Mucosa of descending colon (tissue), 3 donors: ENCODE data around the gene EIF2B5. TPM values are rescaled to one million over a fixed set of nuclear protein-coding genes. Genes with fewer than 3 reads are reported as not detected.
"Not testable (repeated sequence)": the region's sequence is repeated elsewhere in the genome, so short reads cannot be mapped to it uniquely, and the experiment has no call there.

ENCODE experiments used
- ATAC-seq: fragments of 200-7000 bp; cut with Tn5 transposase; one replicate; pipeline ENCODE4 v1.9.1; 2020; ENCODE audit warnings: mild to moderate bottlenecking, moderate library complexity
- DNase-seq, 3 donors: peaks; one replicate each; pipeline ENCODE4 v3.0.0-alpha.2; 2020
- H3K36me3 ChIP-seq: fragments of 200-600 bp; one replicate; pipeline ENCODE4 v1.8.0; 2021; ENCODE audit warnings: low read depth, mild to moderate bottlenecking
- H3K4me1 ChIP-seq: fragments of 200-600 bp; one replicate; pipeline ENCODE4 v1.8.0; 2021; ENCODE audit warnings: low read depth, mild to moderate bottlenecking
- H3K4me3 ChIP-seq: fragments of 200-600 bp; one replicate; pipeline ENCODE4 v1.8.0; 2021; ENCODE audit warnings: mild to moderate bottlenecking
- H3K9me3 ChIP-seq: fragments of 200-600 bp; one replicate; pipeline ENCODE4 v1.8.0; 2021; ENCODE audit warnings: mild to moderate bottlenecking
- intact Hi-C, 2 donors: fragments of 100-400 bp; cut with DNase I in 1 of 2; cut with micrococcal nuclease in 1 of 2; formaldehyde crosslinking; loops; one replicate each; pipeline versions ENCODE4 v1.11.0 to v1.11.1; 2022; cut with DNase I, micrococcal nuclease
- total RNA-seq, 3 donors: library from RNA; stranded (reverse); fragmentation: NEBNext Ultra II Directional in 2 of 3; extraction: Animal tissue kit (Norgen Biotek cat#: 25700) in 2 of 3; gene quantifications; one replicate each; pipeline versions ENCODE4 v1.2.1 to v1.2.4, GENCODE V29; 2021 to 2023
- TF ChIP-seq, protein P1 (sequence below): fragments of 200-600 bp; IDR thresholded peaks from one replicate; pipeline ENCODE4 v1.8.0; 2022; ENCODE audit warnings: antibody characterized with exemption, mild to moderate bottlenecking
- donor health status: DM: no; HTN: no; CAD: no; lungs with moderate emphysema.
- donor health status: DM: no; HTN: no; CAD: no.
- donor health status: DM: no; HTN: yes; CAD: no.

Gene EIF2B5
- total RNA-seq, 3 donors from 2014 or later: 41.4 to 48.6 (median 47.0) TPM

- intact Hi-C loops: no loop called here
These were observed 12.9 kb downstream of the EIF2B5 start for GRCh38 chr3:184148076-184148475.

DNA sequence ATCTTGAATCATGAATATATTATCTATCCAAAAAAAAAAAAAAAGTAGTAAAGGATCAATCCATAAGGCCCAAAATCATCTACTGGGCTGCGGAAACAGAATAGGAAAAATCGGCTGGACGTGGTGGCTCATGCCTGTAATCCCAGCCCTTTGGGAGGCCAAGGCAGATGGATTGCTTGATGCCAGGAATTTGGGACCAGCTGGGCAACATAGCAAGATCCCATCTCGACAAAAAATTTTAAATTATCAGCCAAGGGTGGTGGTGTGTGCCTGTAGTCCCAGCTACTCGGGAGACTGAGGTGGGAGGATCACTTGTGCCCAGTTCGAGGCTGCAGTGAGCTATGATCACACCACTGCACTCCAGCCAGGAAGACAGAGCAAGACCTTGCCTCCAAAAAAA, 14.0 kb downstream of the EIF2B5 start:
- H3K4me3 ChIP-seq: no peak overlapping the region
- H3K36me3 ChIP-seq: no peaks in the 10 kb centered on the region
- no peaks in the 10 kb centered on the region for H3K9me3 ChIP-seq
- TF ChIP-seq, protein P1, sequence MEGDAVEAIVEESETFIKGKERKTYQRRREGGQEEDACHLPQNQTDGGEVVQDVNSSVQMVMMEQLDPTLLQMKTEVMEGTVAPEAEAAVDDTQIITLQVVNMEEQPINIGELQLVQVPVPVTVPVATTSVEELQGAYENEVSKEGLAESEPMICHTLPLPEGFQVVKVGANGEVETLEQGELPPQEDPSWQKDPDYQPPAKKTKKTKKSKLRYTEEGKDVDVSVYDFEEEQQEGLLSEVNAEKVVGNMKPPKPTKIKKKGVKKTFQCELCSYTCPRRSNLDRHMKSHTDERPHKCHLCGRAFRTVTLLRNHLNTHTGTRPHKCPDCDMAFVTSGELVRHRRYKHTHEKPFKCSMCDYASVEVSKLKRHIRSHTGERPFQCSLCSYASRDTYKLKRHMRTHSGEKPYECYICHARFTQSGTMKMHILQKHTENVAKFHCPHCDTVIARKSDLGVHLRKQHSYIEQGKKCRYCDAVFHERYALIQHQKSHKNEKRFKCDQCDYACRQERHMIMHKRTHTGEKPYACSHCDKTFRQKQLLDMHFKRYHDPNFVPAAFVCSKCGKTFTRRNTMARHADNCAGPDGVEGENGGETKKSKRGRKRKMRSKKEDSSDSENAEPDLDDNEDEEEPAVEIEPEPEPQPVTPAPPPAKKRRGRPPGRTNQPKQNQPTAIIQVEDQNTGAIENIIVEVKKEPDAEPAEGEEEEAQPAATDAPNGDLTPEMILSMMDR: no peak
- intact Hi-C loops: no loop called here
- DNase-seq (no peak), ATAC-seq (no peak)
- no peaks in the 10 kb centered on the region for H3K4me1 ChIP-seq

More at GRCh38 chr3:184148076-184148475, 12.9 kb downstream of the EIF2B5 start:
- DNase-seq (no peak), ATAC-seq (peak; percentile 57)
- H3K9me3 ChIP-seq: no peaks in the 10 kb centered on the region
- H3K4me3 ChIP-seq: no peak overlapping the region
- TF ChIP-seq, protein P1: no peak
- no peaks in the 10 kb centered on the region for H3K36me3 ChIP-seq
- H3K4me1 ChIP-seq: no peaks in the 10 kb centered on the region

- H3K9me3 ChIP-seq, ATAC-seq, intact Hi-C loops, H3K4me1 ChIP-seq, DNase-seq, H3K36me3 ChIP-seq, H3K4me3 ChIP-seq: not testable (repeated sequence)
These were observed 14.6 kb downstream of the EIF2B5 start for GRCh38 chr3:184149770-184150169.

- H3K36me3 ChIP-seq: no peaks in the 10 kb centered on the region
- peak; percentile 72 to 84 (median 83) for DNase-seq
- TF ChIP-seq, protein P1: no peak
- H3K9me3 ChIP-seq: no peaks in the 10 kb centered on the region
- H3K4me3 ChIP-seq: peak within 1 kb of the TSS; percentile 63
- peaks cover 17% of the 10 kb centered on the region for H3K4me1 ChIP-seq
- ATAC-seq: peak; percentile 90
- intact Hi-C loops: no loop called here
These were observed 19.9 kb downstream of the EIF2B5 start, which contains the start of gene DVL3 for GRCh38 chr3:184154885-184155643. TSS of gene DVL3 (plus strand) at chr3:184155377. CDS start at chr3:184155636, 259 bp downstream.

DNA sequence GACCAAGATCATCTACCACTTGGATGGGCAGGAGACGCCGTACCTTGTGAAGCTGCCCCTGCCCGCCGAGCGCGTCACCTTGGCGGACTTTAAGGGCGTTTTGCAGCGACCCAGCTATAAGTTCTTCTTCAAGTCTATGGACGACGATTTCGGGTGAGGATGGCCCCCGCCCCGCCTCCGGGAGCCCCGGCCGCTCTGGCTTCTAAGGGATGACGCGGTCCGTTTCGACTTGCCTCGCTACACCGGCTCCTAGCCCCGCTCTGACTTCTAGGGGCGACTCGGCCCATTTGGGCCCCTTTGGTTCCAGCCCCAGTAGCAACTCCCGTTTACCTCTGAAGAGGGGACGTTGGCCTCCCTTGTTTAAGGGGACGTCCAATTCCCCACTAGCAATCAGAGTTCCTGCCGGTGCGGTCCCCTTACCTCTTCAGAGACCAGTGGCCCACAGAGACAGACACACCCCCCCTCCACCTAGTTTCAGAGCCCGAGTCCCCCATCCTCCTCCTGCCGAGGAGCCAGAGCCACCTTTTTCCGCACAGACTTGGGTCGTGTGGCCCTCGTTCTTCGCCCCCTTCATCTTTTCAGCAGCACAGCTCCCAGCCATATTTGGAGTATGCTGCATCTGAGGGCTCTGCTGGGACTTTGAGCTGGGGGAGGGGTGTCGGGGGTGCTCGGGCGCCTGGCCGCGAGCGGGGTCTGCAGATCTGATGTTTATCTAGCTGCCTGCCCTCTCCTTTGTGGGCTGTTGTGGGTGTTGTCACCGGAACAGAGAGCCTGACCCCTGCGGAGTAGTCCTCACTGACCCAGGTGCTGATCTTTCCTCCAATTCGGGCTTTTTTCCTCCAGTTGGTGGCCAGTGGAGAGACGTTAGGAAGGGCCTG, 20.7 kb downstream of the EIF2B5 start:
- intact Hi-C loops: no loop called here

More for the DNA sequence above, 20.7 kb downstream of the EIF2B5 start:
- peak; percentile 44 to 73 (median 49) for DNase-seq
- peak overlapping the region; percentile 63 for H3K4me3 ChIP-seq
- H3K4me1 ChIP-seq: peaks cover 17% of the 10 kb centered on the region
- ATAC-seq: peak; percentile 42
- no peaks in the 10 kb centered on the region for H3K36me3 ChIP-seq
- TF ChIP-seq, protein P1: no peak
- no peaks in the 10 kb centered on the region for H3K9me3 ChIP-seq
